ENCODE measurements around the gene DAB2. TPM values are rescaled to one million over a fixed set of nuclear protein-coding genes. Genes with fewer than 3 reads are reported as not detected.

The DAB2 gene
- total RNA-seq, 1 donor from 2014 or later = 14.6 TPM

DNA sequence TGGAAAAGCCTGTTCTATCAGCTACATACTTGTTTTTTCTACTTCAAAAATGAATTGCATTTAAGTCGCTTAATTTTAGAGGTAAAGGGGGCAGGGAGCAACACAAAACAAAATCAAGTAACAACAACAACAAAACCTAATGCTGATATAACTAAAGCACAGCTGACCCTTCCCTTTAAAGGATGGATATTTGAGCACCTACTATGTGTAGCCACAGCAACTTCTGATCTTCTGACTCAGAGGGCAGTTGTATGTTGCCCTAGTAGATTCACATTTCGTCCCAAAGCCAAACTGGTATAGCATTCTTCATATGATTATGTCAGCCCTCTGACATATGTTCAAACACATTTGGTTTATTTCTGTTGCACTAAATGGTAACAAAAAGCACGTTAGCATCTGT lies 6.8 kb downstream of the DAB2 start:
- Histone ChIP-seq H3K4me3 (ENCODE audit: low read depth, low read length) (no peak overlapping the region), H3K36me3 (ENCODE audit: control insufficient read depth, insufficient read depth, low read length) (no peaks in the 10 kb centered on the region), H3K27me3 (ENCODE audit: control insufficient read depth, insufficient read depth, low read length) (no peaks in the 10 kb centered on the region)
- TF ChIP-seq CTCF (IDR thresholded peaks at IDR 0.05; ENCODE audit: insufficient read depth, low read length, poor library complexity, severe bottlenecking) = no peak
- DNase-seq (ENCODE audit: low read depth) = no peak

- H3K36me3 ChIP-seq (ENCODE audit: control insufficient read depth, insufficient read depth, low read length) = no peaks in the 10 kb centered on the region
- TF ChIP-seq CTCF (IDR thresholded peaks at IDR 0.05; ENCODE audit: insufficient read depth, low read length, poor library complexity, severe bottlenecking) = no peak
These were observed 9.6 kb downstream of the DAB2 start for GRCh38 chr5:39415201-39415600.

GRCh38 chr5:39414426-39414825 lies 10.4 kb downstream of the DAB2 start:
- Histone ChIP-seq H3K4me3 (ENCODE audit: low read depth, low read length) (no peak overlapping the region), H3K27me3 (ENCODE audit: control insufficient read depth, insufficient read depth, low read length) (no peaks in the 10 kb centered on the region), H3K36me3 (ENCODE audit: control insufficient read depth, insufficient read depth, low read length) (no peaks in the 10 kb centered on the region)
- TF ChIP-seq CTCF (IDR thresholded peaks at IDR 0.05; ENCODE audit: insufficient read depth, low read length, poor library complexity, severe bottlenecking) = no peak
- no peak for DNase-seq (ENCODE audit: low read depth)

More at GRCh38 chr5:39415201-39415600, 9.6 kb downstream of the DAB2 start:
- no peak for DNase-seq (ENCODE audit: low read depth)
- H3K27me3 ChIP-seq (ENCODE audit: control insufficient read depth, insufficient read depth, low read length) = no peaks in the 10 kb centered on the region
- H3K4me3 ChIP-seq (ENCODE audit: low read depth, low read length) = no peak overlapping the region

- DNase-seq (ENCODE audit: low read depth) = no peak
- Histone ChIP-seq H3K36me3 (ENCODE audit: control insufficient read depth, insufficient read depth, low read length) (no peaks in the 10 kb centered on the region), H3K27me3 (ENCODE audit: control insufficient read depth, insufficient read depth, low read length) (no peaks in the 10 kb centered on the region), H3K4me3 (ENCODE audit: low read depth, low read length) (no peak overlapping the region)
- no peak for TF ChIP-seq CTCF (IDR thresholded peaks at IDR 0.05; ENCODE audit: insufficient read depth, low read length, poor library complexity, severe bottlenecking)
These were observed 11.0 kb downstream of the DAB2 start for GRCh38 chr5:39413771-39414170.

- no peaks in the 10 kb centered on the region for H3K27me3 ChIP-seq (ENCODE audit: control insufficient read depth, insufficient read depth, low read length)
These were observed 11.9 kb downstream of the DAB2 start for GRCh38 chr5:39412721-39413394.

More at GRCh38 chr5:39412721-39413394, 11.9 kb downstream of the DAB2 start:
- H3K36me3 ChIP-seq (ENCODE audit: control insufficient read depth, insufficient read depth, low read length) = no peaks in the 10 kb centered on the region
- DNase-seq (ENCODE audit: low read depth) = no peak
- no peak for TF ChIP-seq CTCF (IDR thresholded peaks at IDR 0.05; ENCODE audit: insufficient read depth, low read length, poor library complexity, severe bottlenecking)
- H3K4me3 ChIP-seq (ENCODE audit: low read depth, low read length) = no peak overlapping the region

All from kidney epithelial cell (primary cell).